A673 (cell line): ENCODE results near the gene CCDC27.

ENCODE experiments used
- CTCF ChIP-seq: fragments of 300-800, 200-600 bp; sonication (generic); conservative IDR thresholded peaks from 2 replicates; pipeline ENCODE4 v1.5.1; 2017; ENCODE audit warnings: low read depth, mild to moderate bottlenecking, antibody characterized with exemption, low read length, moderate library complexity, mixed read lengths
- EZH2 ChIP-seq: fragments of 200-600 bp; sonication (generic); IDR thresholded peaks from 2 replicates; pipeline ENCODE4 v1.6.1; 2017; ENCODE audit warnings: borderline replicate concordance, low read depth, mild to moderate bottlenecking, mixed read lengths, antibody characterized with exemption, low read length; ENCODE audit not compliant: poor library complexity, severe bottlenecking

GRCh38 chr1:3702528-3702927 is 49.7 kb upstream of the CCDC27 start:
- no peak for TF ChIP-seq CTCF
- no peak for TF ChIP-seq EZH2
